Dermis microvascular lymphatic vessel endothelial cell (primary cell): ENCODE results near the gene ATG7. TPM values are rescaled to one million over a fixed set of nuclear protein-coding genes. Genes with fewer than 3 reads are reported as not detected.
"Not testable (repeated sequence)": the region's sequence is repeated elsewhere in the genome, so short reads cannot be mapped to it uniquely, and the experiment has no call there.

Experiments used
- DNase-seq, 2 donors: peaks; one replicate each; pipeline versions ENCODE4 v3.0.0 to v3.0.0-alpha.2; 2010; ENCODE audit warnings: low read depth in 2 of 2
- total RNA-seq: library from RNA; depleted of rRNA; stranded (reverse); fragments of >200 nt; gene quantifications from 2 replicates; pipeline ENCODE4 v1.2.1, GENCODE V29; 2014

ATG7 gene
- total RNA-seq, 1 donor from 2014 or later: 28.0 TPM

- not testable (repeated sequence) for DNase-seq
These were observed 76.7 kb downstream of the ATG7 start for GRCh38 chr3:11348877-11349276.

GRCh38 chr3:11349446-11349845, 77.2 kb downstream of the ATG7 start:
- DNase-seq: no peak

- DNase-seq: no peak
These were observed 78.2 kb downstream of the ATG7 start for GRCh38 chr3:11350374-11350773.

GRCh38 chr3:11351451-11351850, 79.3 kb downstream of the ATG7 start:
- DNase-seq: no peak

- DNase-seq: no peak
These were observed 84.1 kb downstream of the ATG7 start for GRCh38 chr3:11356269-11356668.

- DNase-seq: no peak
These were observed 90.4 kb downstream of the ATG7 start for GRCh38 chr3:11362600-11362999.

- DNase-seq: no peak
These were observed 91.5 kb downstream of the ATG7 start for GRCh38 chr3:11363715-11364114.

GRCh38 chr3:11364181-11364580, 92.0 kb downstream of the ATG7 start:
- no peak for DNase-seq

- DNase-seq: peak; percentile 82 to 88
These were observed 95.0 kb downstream of the ATG7 start for GRCh38 chr3:11367143-11367693.

GRCh38 chr3:11370191-11370590, 98.0 kb downstream of the ATG7 start:
- no peak for DNase-seq

- DNase-seq: no peak
These were observed 98.8 kb downstream of the ATG7 start for GRCh38 chr3:11370966-11371365.

GRCh38 chr3:11371747-11372146, 99.5 kb downstream of the ATG7 start:
- DNase-seq: no peak

- DNase-seq: no peak
These were observed 101.0 kb downstream of the ATG7 start for GRCh38 chr3:11373235-11373634.

GRCh38 chr3:11373654-11374053, 101.5 kb downstream of the ATG7 start:
- no peak for DNase-seq

GRCh38 chr3:11375333-11376088, 103.3 kb downstream of the ATG7 start:
- no peak for DNase-seq

- no peak for DNase-seq
These were observed 105.5 kb downstream of the ATG7 start for GRCh38 chr3:11377719-11378118.

GRCh38 chr3:11379238-11379823, 107.1 kb downstream of the ATG7 start:
- peak; percentile 76 to 78 for DNase-seq

GRCh38 chr3:11379824-11380701, 107.9 kb downstream of the ATG7 start:
- DNase-seq: peak; percentile 51 to 84

- DNase-seq: no peak
These were observed 108.9 kb downstream of the ATG7 start for GRCh38 chr3:11381141-11381540.

GRCh38 chr3:11381563-11381962, 109.4 kb downstream of the ATG7 start:
- DNase-seq: no peak

GRCh38 chr3:11382146-11382745, 110.0 kb downstream of the ATG7 start:
- DNase-seq: no peak

- no peak for DNase-seq
These were observed 111.9 kb downstream of the ATG7 start for GRCh38 chr3:11384074-11384473.
